ENCODE measurements around the gene HAUS5.

Gene HAUS5

GRCh38 chr19:35607661-35608060, 4.9 kb upstream of the HAUS5 start:
- DNase-seq (ENCODE audit: low read depth), result no peak

GRCh38 chr19:35608251-35608650, 4.3 kb upstream of the HAUS5 start:
- DNase-seq (ENCODE audit: low read depth), result no peak

- DNase-seq (ENCODE audit: low read depth), result no peak
Observed at GRCh38 chr19:35609851-35610353, 2.6 kb upstream of the HAUS5 start.

GRCh38 chr19:35612224-35612558, 344 bp upstream of the HAUS5 start:
- no peak for DNase-seq (ENCODE audit: low read depth)

GRCh38 chr19:35613574-35613973, 1.0 kb downstream of the HAUS5 start:
- no peak for DNase-seq (ENCODE audit: low read depth)

GRCh38 chr19:35615036-35615435, 2.5 kb downstream of the HAUS5 start:
- DNase-seq (ENCODE audit: low read depth), result no peak

- no peak for DNase-seq (ENCODE audit: low read depth)
Observed at GRCh38 chr19:35618857-35619256, 6.3 kb downstream of the HAUS5 start.

GRCh38 chr19:35619290-35619923, 6.9 kb downstream of the HAUS5 start:
- DNase-seq (ENCODE audit: low read depth), result no peak

GRCh38 chr19:35620001-35620400, 7.5 kb downstream of the HAUS5 start:
- no peak for DNase-seq (ENCODE audit: low read depth)

- no peak for DNase-seq (ENCODE audit: low read depth)
Observed at GRCh38 chr19:35621708-35622107, 9.2 kb downstream of the HAUS5 start.

- no peak for DNase-seq (ENCODE audit: low read depth)
Observed at GRCh38 chr19:35622750-35623149, 10.2 kb downstream of the HAUS5 start.

- no peak for DNase-seq (ENCODE audit: low read depth)
Observed at GRCh38 chr19:35623327-35624010, 10.9 kb downstream of the HAUS5 start.

- no peak for DNase-seq (ENCODE audit: low read depth)
Observed at GRCh38 chr19:35628264-35628564, 15.7 kb downstream of the HAUS5 start.

GRCh38 chr19:35628565-35629331, 16.2 kb downstream of the HAUS5 start, which contains the start of gene RBM42:
Gene RBM42, plus strand, starts transcription at chr19:35629036. Its CDS starts 118 bp downstream, at chr19:35629154.
- DNase-seq (ENCODE audit: low read depth), result peak; percentile 96

GRCh38 chr19:35629332-35629633, 16.7 kb downstream of the HAUS5 start:
- no peak for DNase-seq (ENCODE audit: low read depth)

- DNase-seq (ENCODE audit: low read depth), result no peak
Observed at GRCh38 chr19:35633727-35634440, 21.3 kb downstream of the HAUS5 start.

- no peak for DNase-seq (ENCODE audit: low read depth)
Observed at GRCh38 chr19:35636651-35637050, 24.1 kb downstream of the HAUS5 start.

- no peak for DNase-seq (ENCODE audit: low read depth)
Observed at GRCh38 chr19:35637165-35637564, 24.6 kb downstream of the HAUS5 start.

- DNase-seq (ENCODE audit: low read depth), result no peak
Observed at GRCh38 chr19:35639321-35639639, 26.7 kb downstream of the HAUS5 start.

- DNase-seq (ENCODE audit: low read depth), result no peak
Observed at GRCh38 chr19:35639863-35640262, 27.3 kb downstream of the HAUS5 start.

GRCh38 chr19:35641515-35642151, 29.1 kb downstream of the HAUS5 start, which contains the start of gene ETV2:
Gene ETV2, plus strand, starts transcription at chr19:35641745. Its CDS starts 716 bp downstream, at chr19:35642461.
- DNase-seq (ENCODE audit: low read depth), result peak; percentile 36

- DNase-seq (ENCODE audit: low read depth), result no peak
Observed at GRCh38 chr19:35642312-35642711, 29.8 kb downstream of the HAUS5 start.
